ENCODE data around the gene CERS6. TPM values are rescaled to one million over a fixed set of nuclear protein-coding genes. Genes with fewer than 3 reads are reported as not detected.

Gene CERS6
- total RNA-seq, 1 donor: 23.9 TPM

DNA sequence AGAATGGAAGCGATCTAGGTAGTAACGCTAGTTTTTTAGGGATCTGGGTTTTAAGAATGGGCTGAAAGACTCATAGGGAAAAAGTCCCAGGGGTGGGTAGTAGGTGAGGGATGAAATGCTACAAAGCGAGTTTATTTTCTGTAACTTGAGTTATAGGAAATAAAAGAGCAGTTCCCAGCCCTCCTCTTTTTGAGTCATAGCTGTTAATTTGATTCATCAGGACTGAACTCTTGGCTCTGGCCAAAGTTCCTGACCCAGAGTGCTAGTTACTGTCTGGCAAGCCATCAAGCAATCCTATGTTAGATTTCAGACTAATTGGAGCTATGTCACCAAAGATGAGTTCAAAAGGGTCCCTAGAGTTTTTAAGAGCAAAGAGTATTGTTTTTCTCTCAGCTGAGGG lies 328.9 kb downstream of the CERS6 start:
- peak; percentile 64 for DNase-seq (ENCODE audit: insufficient read length, low spot score, missing footprints)
- Histone ChIP-seq H3K79me2 (ENCODE audit: insufficient read depth, low read length) (no peaks in the 10 kb centered on the region), H3K4me2 (ENCODE audit: insufficient read depth, low read length) (no peak overlapping the region), H3K36me3 (ENCODE audit: insufficient read depth, low read length) (no peaks in the 10 kb centered on the region), H3K27ac (ENCODE audit: low read depth, low read length) (no peak overlapping the region), H3K9me3 (ENCODE audit: low read depth, low read length) (no peaks in the 10 kb centered on the region), H2AFZ (ENCODE audit: low read length) (no peak overlapping the region), H3K4me1 (ENCODE audit: insufficient read depth, low read length) (peaks cover 4% of the 10 kb centered on the region), H4K20me1 (ENCODE audit: insufficient read depth, low read length) (no peaks in the 10 kb centered on the region), H3K4me3 (ENCODE audit: insufficient read depth, low read length) (no peak overlapping the region), H3K27me3 (ENCODE audit: insufficient read depth, low read length) (peaks cover 2% of the 10 kb centered on the region)
- TF ChIP-seq, protein P1, sequence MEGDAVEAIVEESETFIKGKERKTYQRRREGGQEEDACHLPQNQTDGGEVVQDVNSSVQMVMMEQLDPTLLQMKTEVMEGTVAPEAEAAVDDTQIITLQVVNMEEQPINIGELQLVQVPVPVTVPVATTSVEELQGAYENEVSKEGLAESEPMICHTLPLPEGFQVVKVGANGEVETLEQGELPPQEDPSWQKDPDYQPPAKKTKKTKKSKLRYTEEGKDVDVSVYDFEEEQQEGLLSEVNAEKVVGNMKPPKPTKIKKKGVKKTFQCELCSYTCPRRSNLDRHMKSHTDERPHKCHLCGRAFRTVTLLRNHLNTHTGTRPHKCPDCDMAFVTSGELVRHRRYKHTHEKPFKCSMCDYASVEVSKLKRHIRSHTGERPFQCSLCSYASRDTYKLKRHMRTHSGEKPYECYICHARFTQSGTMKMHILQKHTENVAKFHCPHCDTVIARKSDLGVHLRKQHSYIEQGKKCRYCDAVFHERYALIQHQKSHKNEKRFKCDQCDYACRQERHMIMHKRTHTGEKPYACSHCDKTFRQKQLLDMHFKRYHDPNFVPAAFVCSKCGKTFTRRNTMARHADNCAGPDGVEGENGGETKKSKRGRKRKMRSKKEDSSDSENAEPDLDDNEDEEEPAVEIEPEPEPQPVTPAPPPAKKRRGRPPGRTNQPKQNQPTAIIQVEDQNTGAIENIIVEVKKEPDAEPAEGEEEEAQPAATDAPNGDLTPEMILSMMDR (IDR thresholded peaks at IDR 0.05; ENCODE audit: extremely low read depth, low read depth, low read length): no peak

DNA sequence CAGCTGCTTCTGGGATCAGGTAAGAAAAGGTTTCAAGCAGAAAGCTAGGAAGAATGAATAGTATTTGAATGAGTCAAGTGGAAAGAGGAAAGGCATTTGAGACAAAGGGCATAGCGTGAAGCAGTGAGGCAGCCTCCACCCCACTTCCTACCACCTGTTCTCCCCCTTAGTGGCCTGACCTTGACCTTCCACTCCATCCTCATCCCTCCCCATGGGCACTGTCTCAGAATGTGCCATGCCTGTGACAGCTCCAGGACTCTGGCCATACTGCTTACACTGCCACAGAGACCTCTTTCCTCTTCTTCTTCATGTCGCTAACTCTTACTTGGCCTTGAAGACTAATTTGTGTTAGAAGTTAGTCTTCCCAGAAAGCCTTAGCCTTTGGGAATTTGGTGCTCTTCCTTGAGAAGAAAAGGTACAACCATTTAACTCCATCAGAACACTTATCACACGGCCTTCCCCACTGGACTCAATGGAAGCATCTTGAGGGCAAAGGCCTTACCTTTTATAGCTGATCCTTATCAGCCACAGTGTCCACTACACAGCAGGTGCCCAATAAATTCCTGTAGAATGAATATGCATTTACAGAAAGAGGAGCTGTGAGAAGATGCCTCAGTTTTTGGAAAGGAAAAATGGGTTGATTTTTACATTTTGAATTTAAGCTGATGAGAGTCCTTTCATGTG lies 331.2 kb downstream of the CERS6 start:
- H3K4me2 ChIP-seq (ENCODE audit: insufficient read depth, low read length): no peak overlapping the region
- TF ChIP-seq, protein P1 (IDR thresholded peaks at IDR 0.05; ENCODE audit: extremely low read depth, low read depth, low read length): no peak
- H3K27ac ChIP-seq (ENCODE audit: low read depth, low read length): no peak overlapping the region
- no peak overlapping the region for H3K4me3 ChIP-seq (ENCODE audit: insufficient read depth, low read length)
- peaks cover 4% of the 10 kb centered on the region for H3K4me1 ChIP-seq (ENCODE audit: insufficient read depth, low read length)
- H3K36me3 ChIP-seq (ENCODE audit: insufficient read depth, low read length): no peaks in the 10 kb centered on the region
- H2AFZ ChIP-seq (ENCODE audit: low read length): no peak overlapping the region
- no peak for DNase-seq (ENCODE audit: insufficient read length, low spot score, missing footprints)
- no peaks in the 10 kb centered on the region for H4K20me1 ChIP-seq (ENCODE audit: insufficient read depth, low read length)
- H3K27me3 ChIP-seq (ENCODE audit: insufficient read depth, low read length): peaks cover 2% of the 10 kb centered on the region
- no peaks in the 10 kb centered on the region for H3K79me2 ChIP-seq (ENCODE audit: insufficient read depth, low read length)
- H3K9me3 ChIP-seq (ENCODE audit: low read depth, low read length): no peaks in the 10 kb centered on the region

DNA sequence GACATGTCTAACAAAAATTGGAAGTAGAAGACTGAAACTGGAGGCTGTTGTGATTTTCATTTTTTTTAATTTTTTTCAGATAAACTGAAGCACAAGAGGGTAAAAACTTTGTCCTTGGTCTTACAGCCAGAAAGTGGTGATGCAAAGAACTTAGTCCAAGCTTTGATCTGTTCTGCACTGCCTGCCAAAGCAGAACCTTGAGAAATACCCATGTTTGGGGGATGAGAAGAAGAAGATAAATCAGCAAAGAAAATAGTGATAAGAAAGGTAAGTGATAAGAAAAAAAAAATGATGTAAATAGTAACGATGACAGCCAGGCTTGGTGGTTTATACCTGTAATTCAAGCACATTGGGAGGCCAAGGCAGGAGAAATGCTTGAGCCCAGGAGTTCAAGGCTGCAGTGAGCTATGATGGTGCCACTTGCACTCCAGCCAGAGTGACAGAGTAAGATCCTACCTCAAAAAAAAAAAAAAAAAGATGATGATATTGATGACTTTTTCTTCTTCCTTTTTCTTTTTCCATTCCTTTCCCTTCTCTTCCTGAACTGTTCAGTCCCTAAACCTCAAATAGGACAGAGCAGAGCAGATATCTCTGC lies 331.8 kb downstream of the CERS6 start:
- Histone ChIP-seq H3K4me3 (ENCODE audit: insufficient read depth, low read length) (no peak overlapping the region), H4K20me1 (ENCODE audit: insufficient read depth, low read length) (no peaks in the 10 kb centered on the region), H3K36me3 (ENCODE audit: insufficient read depth, low read length) (no peaks in the 10 kb centered on the region), H3K27me3 (ENCODE audit: insufficient read depth, low read length) (peaks cover 2% of the 10 kb centered on the region), H3K27ac (ENCODE audit: low read depth, low read length) (no peak overlapping the region), H3K9me3 (ENCODE audit: low read depth, low read length) (no peaks in the 10 kb centered on the region), H3K4me2 (ENCODE audit: insufficient read depth, low read length) (no peak overlapping the region), H3K79me2 (ENCODE audit: insufficient read depth, low read length) (no peaks in the 10 kb centered on the region), H3K4me1 (ENCODE audit: insufficient read depth, low read length) (peaks cover 4% of the 10 kb centered on the region), H2AFZ (ENCODE audit: low read length) (no peak overlapping the region)
- no peak for DNase-seq (ENCODE audit: insufficient read length, low spot score, missing footprints)
- TF ChIP-seq, protein P1 (IDR thresholded peaks at IDR 0.05; ENCODE audit: extremely low read depth, low read depth, low read length): no peak

DNA sequence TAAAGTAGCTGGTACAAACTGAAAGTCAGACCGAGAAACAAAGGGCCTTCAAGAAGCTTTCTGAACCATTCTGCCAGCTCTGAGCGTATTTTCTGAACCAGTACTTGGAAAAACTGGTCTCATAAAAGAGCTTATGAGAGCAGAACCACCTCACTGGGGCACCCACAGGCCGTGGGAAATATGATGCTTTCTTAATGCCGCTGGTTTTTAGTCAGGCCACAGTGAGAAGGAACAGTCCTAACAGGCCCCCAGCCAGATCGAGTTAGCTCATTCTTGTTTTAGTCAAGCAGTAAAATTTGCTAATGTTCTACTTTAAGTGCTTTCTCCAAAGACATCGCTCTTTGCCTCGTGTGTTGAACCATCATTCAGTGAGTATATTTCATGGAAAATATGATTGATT lies 333.7 kb downstream of the CERS6 start:
- Histone ChIP-seq H3K9me3 (ENCODE audit: low read depth, low read length) (no peaks in the 10 kb centered on the region), H3K4me3 (ENCODE audit: insufficient read depth, low read length) (no peak overlapping the region), H3K4me1 (ENCODE audit: insufficient read depth, low read length) (peaks cover 4% of the 10 kb centered on the region), H3K4me2 (ENCODE audit: insufficient read depth, low read length) (no peak overlapping the region), H3K27ac (ENCODE audit: low read depth, low read length) (no peak overlapping the region), H2AFZ (ENCODE audit: low read length) (no peak overlapping the region), H4K20me1 (ENCODE audit: insufficient read depth, low read length) (no peaks in the 10 kb centered on the region), H3K27me3 (ENCODE audit: insufficient read depth, low read length) (no peaks in the 10 kb centered on the region), H3K79me2 (ENCODE audit: insufficient read depth, low read length) (no peaks in the 10 kb centered on the region), H3K36me3 (ENCODE audit: insufficient read depth, low read length) (no peaks in the 10 kb centered on the region)
- DNase-seq (ENCODE audit: insufficient read length, low spot score, missing footprints): peak; percentile 35
- TF ChIP-seq, protein P1 (IDR thresholded peaks at IDR 0.05; ENCODE audit: extremely low read depth, low read depth, low read length): no peak

All from osteoblast (primary cell).